Measurements from ENCODE around the gene PNLIPRP2.

The PNLIPRP2 gene

GRCh38 chr10:116613471-116613870 lies 7.3 kb upstream of the PNLIPRP2 start:
- no peak for DNase-seq

DNA sequence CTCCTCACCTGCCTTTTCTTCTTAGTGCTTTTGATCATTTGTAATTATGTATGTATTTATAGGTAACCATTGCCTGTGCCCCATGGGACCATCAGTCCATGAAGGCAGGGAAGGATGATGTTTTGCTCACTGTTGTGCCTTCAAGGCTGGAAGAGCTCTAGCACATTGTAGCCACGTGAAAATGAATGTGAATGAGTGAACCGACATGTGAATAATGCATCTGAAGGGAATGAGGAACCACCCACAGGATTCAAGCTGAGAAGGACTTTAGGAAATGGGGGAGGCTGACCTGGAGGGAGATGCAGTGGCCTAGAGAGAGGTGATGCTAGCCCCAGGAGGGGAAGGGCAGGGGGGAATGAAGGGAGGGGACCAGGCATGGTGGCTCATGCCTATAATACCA lies 6.0 kb upstream of the PNLIPRP2 start:
- DNase-seq: no peak

DNA sequence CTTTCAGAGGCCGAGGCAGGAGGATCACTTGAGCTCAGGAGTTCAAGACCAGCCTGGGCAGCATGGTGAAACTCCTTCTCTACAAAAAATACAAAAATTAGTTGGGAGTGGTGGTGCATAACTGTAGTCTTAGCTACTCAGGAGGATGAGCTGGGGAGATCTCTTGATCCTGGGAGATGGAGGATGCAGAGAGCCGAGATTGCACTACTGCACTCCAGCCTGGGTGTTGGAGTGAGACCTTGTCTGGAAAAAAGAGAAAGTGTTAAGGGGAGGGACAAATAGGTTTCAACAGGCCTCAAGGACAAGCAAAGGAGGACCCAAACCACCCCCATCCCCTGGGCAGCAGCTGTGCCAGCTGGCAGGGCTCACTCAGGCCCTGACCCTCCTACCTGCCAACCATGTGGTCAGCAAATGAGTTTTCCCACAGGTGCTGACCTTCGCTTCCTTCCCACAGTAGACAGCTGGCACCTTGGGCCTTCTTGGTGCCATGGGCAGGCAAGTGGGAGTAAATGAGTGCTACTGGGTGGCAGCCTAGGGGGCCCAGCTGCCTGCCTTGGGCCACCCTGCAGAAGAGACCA lies 5.5 kb upstream of the PNLIPRP2 start:
- DNase-seq: no peak

GRCh38 chr10:116621476-116621875 lies 723 bp downstream of the PNLIPRP2 start:
- DNase-seq: no peak

DNA sequence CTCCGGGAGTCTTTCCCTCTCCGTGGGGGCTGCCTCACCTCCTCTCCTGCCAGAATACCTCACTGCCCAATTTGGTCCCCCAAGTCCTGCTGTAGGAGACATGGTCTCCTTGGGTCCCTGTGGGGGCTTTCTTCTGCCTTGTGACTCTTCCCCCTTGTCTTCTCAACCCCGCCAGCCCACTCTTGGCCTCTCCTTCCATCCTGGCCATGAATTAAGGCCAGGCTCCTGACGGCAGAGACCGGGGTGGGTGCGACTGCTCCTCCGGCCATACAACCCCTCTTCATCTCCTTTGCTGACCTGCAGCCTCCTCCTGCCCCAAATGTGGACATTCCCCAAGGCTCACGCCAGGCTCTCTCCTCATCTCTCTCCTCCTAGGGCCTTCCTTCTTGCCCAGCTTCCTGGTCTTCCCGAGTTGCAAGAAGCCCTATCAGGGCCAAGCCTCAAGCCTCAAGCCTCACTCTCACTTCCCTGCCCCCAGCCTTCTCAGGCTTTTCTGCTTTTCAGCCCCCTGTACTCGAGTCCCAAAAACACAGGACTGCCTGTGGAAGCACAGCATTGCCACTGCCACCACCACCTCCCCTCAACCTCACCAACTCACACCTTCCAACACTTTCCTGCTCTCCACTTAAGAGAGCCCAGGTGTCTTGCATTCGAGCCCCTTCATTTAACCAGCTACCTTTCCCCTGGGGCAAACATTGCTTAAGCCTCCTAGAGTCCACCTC lies 1.3 kb downstream of the PNLIPRP2 start:
- no peak for DNase-seq

GRCh38 chr10:116625845-116626244 lies 5.1 kb downstream of the PNLIPRP2 start:
- DNase-seq: no peak

- no peak for DNase-seq
Observed at GRCh38 chr10:116626815-116627214, 6.1 kb downstream of the PNLIPRP2 start.

DNA sequence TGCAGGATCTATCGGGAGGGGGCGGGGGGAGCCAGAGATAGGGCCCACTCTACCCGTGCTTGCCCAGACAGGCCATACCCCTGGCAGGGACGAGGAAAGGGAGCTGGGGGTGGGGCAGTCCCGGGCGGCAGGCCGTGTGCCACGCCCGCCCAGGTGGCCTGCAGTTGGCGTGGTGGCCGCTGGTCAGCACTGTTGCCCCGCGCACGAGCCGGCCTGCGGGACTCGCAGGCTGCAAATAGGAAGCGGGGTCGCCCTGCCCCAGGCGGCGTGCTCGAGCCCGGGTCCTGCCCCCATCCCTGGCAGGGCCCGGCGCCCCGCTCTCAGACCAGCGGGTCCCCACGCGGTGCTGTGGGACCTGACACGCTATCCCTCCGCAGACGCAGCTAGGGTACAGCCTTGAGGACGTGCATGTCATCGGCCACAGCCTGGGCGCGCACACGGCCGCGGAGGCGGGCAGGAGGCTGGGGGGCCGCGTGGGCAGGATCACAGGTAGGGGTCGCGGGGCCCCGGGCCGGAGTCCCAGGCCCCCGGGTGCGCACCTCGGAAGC lies 6.7 kb downstream of the PNLIPRP2 start:
- no peak for DNase-seq

GRCh38 chr10:116629340-116629739 lies 8.6 kb downstream of the PNLIPRP2 start:
- no peak for DNase-seq

GRCh38 chr10:116630020-116630419 lies 9.3 kb downstream of the PNLIPRP2 start:
- no peak for DNase-seq

DNA sequence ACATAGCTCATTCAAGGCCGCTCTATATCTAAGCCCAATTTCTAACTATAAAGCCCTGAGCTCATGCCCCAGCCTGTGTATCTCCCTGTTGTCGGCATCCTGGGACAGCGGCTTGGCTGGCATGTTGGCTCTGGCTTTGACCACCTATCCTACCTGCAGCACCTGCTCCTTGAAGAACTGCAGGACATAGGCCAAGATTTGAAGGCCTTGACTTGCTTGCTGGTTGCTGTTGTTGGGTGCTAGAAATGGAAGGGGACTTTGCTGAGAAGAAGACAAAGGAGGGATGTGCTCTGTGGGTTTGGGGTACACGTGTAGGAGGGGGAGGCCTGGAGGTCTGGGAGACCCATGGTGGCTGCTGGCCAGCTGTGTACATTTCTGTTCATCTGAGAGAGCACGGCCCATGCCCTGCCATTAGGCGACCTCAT lies 11.1 kb downstream of the PNLIPRP2 start:
- DNase-seq: no peak

DNA sequence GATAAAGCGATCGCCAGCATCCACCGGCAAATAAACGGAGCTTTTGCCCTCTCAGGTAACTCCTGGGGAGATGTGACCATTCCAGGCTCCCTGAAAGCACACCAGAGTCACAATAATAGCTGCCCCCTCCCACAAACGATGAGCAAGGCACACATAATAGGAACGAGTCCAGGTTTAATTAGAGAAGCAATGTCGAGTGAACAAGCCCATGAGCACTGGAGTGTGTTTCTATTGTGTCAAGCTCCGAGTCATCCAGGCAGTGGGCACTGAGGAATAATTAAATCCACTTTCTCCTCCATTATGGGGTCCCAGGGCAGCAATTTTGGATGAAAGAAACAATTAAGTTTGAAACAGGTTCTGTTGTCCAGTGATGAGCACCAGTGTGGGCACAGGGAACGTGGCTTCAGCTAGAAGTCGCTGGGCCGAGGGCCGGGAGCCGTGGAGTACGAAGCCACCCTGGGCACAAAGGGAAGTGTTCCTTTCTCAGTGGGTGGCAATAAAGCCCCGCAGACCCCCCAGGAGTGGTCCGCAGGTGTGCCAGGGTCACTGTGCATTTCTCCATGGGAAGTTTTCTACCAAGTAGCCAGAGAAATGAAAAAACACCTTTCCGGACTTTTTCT lies 12.0 kb downstream of the PNLIPRP2 start:
- no peak for DNase-seq

GRCh38 chr10:116633216-116633600 lies 12.5 kb downstream of the PNLIPRP2 start:
- DNase-seq: no peak

GRCh38 chr10:116634126-116634975 lies 13.6 kb downstream of the PNLIPRP2 start:
- DNase-seq: no peak

DNA sequence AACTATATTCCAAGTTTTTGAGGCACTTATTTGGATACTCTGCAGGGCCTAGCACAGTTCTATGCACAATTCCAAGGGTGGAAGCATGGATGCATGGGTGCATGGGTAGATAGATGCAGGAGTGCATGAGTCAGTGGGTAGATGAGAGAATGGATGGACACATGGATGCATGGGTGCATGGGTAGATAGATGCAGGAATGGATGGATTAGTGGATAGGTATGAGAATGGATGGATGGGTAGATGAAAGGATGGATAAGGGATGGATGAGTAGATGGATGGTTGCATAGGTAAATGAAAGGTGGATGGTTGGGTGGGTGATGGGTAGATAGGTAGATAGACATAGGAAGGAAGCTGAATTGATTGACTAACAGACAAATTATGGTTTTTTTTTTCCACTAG lies 15.6 kb downstream of the PNLIPRP2 start:
- no peak for DNase-seq

GRCh38 chr10:116636976-116637375 lies 16.2 kb downstream of the PNLIPRP2 start:
- no peak for DNase-seq

- DNase-seq: no peak
Observed at GRCh38 chr10:116637830-116638229, 17.1 kb downstream of the PNLIPRP2 start.

DNA sequence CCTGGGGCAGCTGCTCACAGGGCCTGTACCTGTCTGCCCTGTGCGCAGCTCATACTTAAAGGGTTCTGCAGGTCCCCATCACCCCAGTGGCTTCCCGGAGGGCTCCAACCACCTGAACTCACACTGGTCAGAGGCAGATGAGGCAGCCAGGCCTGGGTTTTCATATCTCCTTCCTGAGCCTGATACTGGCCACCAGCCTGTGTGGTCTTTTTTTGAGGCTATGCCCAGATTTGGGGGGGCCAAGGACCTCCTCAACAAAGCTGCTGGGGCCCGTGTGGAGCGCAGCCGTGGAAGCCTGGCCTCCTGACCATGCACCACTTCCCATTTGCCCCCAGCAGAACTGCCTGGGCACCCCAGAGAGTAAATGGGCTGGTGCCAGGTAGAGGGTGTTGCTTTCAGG lies 25.7 kb downstream of the PNLIPRP2 start:
- DNase-seq: no peak

- no peak for DNase-seq
Observed at GRCh38 chr10:116648903-116649302, 28.1 kb downstream of the PNLIPRP2 start.

- no peak for DNase-seq
Observed at GRCh38 chr10:116653885-116654284, 33.1 kb downstream of the PNLIPRP2 start.

DNA sequence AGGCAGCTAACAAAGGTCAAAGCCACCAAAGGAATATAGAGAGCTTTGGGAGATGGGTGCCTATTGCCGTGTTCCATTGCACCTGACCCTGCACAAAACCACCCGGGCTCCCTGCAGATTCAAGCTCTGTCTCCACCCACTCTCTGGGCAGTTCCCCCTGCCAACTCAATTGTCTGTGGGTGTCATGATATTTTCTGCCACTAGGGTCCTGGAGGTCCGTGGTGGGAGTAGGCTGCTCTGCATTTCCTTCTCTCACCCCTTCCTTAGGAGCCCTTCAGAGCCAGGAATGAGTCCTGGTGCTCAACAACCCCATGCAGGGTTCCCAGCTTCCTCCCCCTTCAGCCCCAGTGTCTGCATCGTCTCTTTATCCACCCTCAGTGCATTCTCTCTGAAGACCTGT lies 34.1 kb downstream of the PNLIPRP2 start:
- no peak for DNase-seq

- no peak for DNase-seq
Observed at GRCh38 chr10:116655568-116655967, 34.8 kb downstream of the PNLIPRP2 start.

DNA sequence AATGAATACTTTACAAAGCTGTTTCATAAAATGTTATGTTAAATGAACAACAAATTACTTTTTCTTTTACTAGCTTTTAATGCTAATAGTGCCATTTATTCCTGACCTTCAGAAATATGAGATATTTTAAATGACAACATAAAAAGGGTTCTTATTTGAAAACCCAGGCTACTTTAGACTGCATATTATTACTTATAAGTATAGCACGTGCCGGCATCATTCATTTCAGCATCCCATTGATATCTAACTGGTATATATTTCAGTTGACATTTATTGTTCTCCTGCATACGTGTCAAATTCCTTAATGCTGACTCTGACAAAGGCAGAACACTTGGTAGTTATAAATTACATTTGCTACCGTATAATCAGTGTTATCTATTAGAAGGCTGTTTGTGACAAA lies 35.3 kb downstream of the PNLIPRP2 start:
- no peak for DNase-seq
